ENCODE results near the gene ZSCAN18. TPM values are rescaled to one million over a fixed set of nuclear protein-coding genes. Genes with fewer than 3 reads are reported as not detected.

The ZSCAN18 gene
- polyA plus RNA-seq, 1 donor from 2014 or later: 23.2 TPM

- peaks cover 6 to 21% (median 20%) of the 10 kb centered on the region in 3 donors for H3K9me3 Mint-ChIP-seq
- H3K27me3 Mint-ChIP-seq: peaks cover 18% of the 10 kb centered on the region
- peaks cover 0 to 3% (median 2%) of the 10 kb centered on the region in 3 donors for H3K4me1 Mint-ChIP-seq
- peak overlapping the region in 1 of 4 donors; percentile 39 for H3K4me3 Mint-ChIP-seq
- no peak overlapping the region for H3K27ac Mint-ChIP-seq
- peaks cover 4% of the 10 kb centered on the region for H3K36me3 Mint-ChIP-seq
These were observed 37.8 kb downstream of the ZSCAN18 start for GRCh38 chr19:58060231-58060630.

GRCh38 chr19:58059671-58060078, 38.4 kb downstream of the ZSCAN18 start:
- peak overlapping the region in 1 of 4 donors; percentile 39 for H3K4me3 Mint-ChIP-seq
- H3K9me3 Mint-ChIP-seq: peaks cover 6 to 22% (median 22%) of the 10 kb centered on the region in 3 donors
- H3K4me1 Mint-ChIP-seq: peaks cover 0 to 3% (median 2%) of the 10 kb centered on the region in 3 donors
- H3K27ac Mint-ChIP-seq: no peak overlapping the region
- H3K27me3 Mint-ChIP-seq: peaks cover 19% of the 10 kb centered on the region
- peaks cover 4% of the 10 kb centered on the region for H3K36me3 Mint-ChIP-seq

DNA sequence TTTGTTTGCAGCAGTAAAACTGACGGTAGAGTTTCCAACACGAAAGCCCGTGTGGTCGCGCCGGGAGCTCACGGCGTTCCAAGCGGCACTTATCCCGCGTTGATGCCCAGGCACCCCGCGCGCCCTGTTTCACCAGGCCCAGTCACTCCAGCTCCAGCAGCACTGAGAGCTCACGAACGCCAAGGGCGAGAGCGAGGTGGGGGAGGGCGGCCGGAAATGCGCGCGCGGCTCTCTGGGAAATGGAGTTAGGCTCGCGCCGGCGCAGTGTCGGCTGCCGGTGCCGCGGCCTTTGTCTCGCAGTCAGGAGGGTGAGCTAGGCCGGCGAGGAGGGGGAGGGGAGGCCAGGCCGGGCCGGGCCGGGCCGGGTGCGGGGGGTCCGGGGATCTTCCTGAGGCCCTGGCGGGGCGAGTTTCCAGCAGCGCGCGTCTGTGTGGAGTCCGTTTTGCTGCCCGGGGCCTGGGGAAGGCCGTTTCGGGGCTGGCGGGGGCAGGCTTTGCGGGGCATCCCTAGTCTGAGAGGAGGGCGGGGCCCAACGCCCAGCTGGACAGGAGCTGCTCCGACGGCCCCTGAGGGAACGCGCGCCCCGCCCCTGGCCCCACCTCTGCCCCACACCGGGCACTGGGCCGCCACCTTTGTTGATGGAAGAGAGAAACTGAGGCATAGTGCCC, 38.9 kb downstream of the ZSCAN18 start, which contains the start of gene ZNF135:
Gene ZNF135 (plus strand): TSS at position 280 of the 668 bp plus-strand sequence. CDS start 721 bp downstream, outside the sequence.
- Mint-ChIP-seq H3K4me1 (peaks cover 0 to 3% (median 2%) of the 10 kb centered on the region in 3 donors), H3K36me3 (peaks cover 5% of the 10 kb centered on the region), H3K9me3 (peaks cover 8 to 25% (median 22%) of the 10 kb centered on the region in 3 donors), H3K27me3 (peaks cover 21% of the 10 kb centered on the region), H3K4me3 (peak within 1 kb of the TSS; percentile 47 to 91 (median 70)), H3K27ac (peak within 1 kb of the TSS in 2 of 3 donors; percentile 28 to 40)

DNA sequence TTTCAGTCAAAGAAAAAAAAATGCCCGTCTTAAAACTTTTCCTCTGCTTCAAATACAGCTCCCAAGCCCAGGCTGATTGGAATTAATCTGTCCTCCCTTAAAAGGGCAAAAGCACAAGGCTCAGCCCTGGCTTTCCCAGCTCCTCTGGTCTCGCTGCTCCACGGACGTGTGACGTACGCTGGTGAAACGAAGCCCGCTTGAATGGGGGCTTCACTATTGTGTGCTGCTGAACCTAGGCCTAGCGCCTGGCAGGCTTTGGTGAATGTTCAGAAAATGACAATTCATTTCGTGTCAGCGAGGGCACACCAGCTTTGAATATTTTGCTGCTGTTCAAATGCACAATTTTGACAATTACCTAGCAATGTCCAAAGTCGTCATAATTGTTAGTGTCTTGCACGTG, 39.6 kb downstream of the ZSCAN18 start:
- peaks cover 0 to 3% (median 2%) of the 10 kb centered on the region in 3 donors for H3K4me1 Mint-ChIP-seq
- H3K4me3 Mint-ChIP-seq: peak overlapping the region in 3 of 4 donors; percentile 62 to 91 (median 77)
- peaks cover 5% of the 10 kb centered on the region for H3K36me3 Mint-ChIP-seq
- H3K27me3 Mint-ChIP-seq: peaks cover 21% of the 10 kb centered on the region
- peak overlapping the region in 1 of 3 donors; percentile 40 for H3K27ac Mint-ChIP-seq
- H3K9me3 Mint-ChIP-seq: peaks cover 8 to 23% (median 22%) of the 10 kb centered on the region in 3 donors

- H3K36me3 Mint-ChIP-seq: peaks cover 5% of the 10 kb centered on the region
- H3K4me3 Mint-ChIP-seq: no peak overlapping the region
- H3K27me3 Mint-ChIP-seq: peaks cover 22% of the 10 kb centered on the region
- H3K4me1 Mint-ChIP-seq: peaks cover 0 to 3% (median 2%) of the 10 kb centered on the region in 3 donors
- no peak overlapping the region for H3K27ac Mint-ChIP-seq
- H3K9me3 Mint-ChIP-seq: peaks cover 8 to 24% (median 19%) of the 10 kb centered on the region in 3 donors
These were observed 41.2 kb downstream of the ZSCAN18 start for GRCh38 chr19:58056861-58057260.

DNA sequence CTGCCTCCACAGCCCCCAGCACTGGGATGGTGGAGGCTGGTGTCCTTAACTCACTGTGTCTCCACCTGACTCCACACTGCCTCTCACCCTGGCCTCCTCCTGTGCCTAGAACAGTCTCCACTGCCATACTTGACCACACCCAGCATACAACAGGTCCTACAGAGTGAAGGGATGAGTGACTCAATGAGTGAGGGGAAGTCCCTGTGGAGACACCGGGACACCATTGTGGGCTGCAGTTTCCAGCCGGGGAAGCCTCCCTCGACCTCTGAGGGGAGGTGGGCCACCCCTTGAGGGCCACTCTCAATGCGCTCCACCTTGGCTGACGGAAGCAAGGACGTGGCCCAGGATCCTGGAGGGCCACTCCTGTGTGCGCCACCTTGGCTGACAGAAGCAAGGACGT, 41.8 kb downstream of the ZSCAN18 start:
- Mint-ChIP-seq H3K4me3 (peak overlapping the region in 1 of 4 donors; percentile 71), H3K9me3 (peaks cover 8 to 23% (median 20%) of the 10 kb centered on the region in 3 donors), H3K27me3 (peaks cover 22% of the 10 kb centered on the region), H3K27ac (peak overlapping the region in 1 of 3 donors; percentile 46), H3K4me1 (peaks cover 0 to 3% (median 2%) of the 10 kb centered on the region in 3 donors), H3K36me3 (peaks cover 5% of the 10 kb centered on the region)

DNA sequence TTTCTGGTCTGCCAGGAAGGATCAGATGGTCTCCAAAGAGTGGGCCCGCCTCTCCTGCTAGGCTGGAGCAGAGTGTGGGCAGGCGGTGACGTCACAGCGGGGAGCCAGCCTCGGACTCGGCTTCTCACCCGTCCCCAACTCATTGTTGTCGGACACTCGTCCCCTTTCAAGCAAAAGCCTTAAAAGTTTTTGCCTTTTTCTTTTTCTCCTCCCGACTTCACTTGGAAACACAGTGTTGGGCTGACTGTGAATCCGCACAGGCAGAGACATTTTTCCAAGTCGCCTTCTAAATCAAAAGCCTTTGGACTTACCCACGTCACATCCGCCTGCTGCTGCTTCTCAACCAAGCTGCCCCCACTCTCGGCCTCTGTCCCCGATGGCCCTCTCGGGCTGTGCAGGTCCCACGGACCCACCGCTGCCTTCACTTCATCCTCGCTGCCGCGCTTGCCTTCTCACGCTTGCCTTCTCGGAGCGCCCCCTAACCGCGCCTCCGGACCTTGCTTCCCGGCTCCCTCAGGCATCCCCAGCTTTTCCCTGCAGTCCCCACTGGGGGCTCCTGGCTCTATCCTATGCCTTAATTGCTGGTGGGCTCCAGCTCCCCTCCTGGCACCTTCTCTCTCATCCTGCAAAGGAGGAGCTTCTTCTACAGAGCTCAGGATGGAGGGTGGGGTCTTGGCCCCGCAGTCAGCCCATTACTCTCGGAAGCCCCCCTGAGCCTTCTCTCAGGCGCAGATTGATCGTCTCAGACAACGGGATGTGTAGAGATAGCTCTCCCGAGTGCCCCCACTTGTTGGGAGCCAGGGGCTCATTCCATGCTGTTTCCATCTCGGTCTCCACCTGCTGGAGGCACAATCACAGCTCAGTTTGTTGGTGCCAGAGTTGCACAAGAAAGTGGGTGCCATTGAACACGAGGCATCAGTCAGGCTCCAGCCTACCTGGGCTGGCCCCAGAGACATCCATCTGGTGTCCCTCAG, 42.8 kb downstream of the ZSCAN18 start:
- H3K36me3 Mint-ChIP-seq: peaks cover 7% of the 10 kb centered on the region
- H3K4me1 Mint-ChIP-seq: peaks cover 0 to 4% (median 3%) of the 10 kb centered on the region in 3 donors
- H3K4me3 Mint-ChIP-seq: peak overlapping the region in 2 of 4 donors; percentile 5 to 86
- no peak overlapping the region for H3K27ac Mint-ChIP-seq
- H3K27me3 Mint-ChIP-seq: peaks cover 22% of the 10 kb centered on the region
- H3K9me3 Mint-ChIP-seq: peaks cover 12 to 26% (median 20%) of the 10 kb centered on the region in 3 donors

DNA sequence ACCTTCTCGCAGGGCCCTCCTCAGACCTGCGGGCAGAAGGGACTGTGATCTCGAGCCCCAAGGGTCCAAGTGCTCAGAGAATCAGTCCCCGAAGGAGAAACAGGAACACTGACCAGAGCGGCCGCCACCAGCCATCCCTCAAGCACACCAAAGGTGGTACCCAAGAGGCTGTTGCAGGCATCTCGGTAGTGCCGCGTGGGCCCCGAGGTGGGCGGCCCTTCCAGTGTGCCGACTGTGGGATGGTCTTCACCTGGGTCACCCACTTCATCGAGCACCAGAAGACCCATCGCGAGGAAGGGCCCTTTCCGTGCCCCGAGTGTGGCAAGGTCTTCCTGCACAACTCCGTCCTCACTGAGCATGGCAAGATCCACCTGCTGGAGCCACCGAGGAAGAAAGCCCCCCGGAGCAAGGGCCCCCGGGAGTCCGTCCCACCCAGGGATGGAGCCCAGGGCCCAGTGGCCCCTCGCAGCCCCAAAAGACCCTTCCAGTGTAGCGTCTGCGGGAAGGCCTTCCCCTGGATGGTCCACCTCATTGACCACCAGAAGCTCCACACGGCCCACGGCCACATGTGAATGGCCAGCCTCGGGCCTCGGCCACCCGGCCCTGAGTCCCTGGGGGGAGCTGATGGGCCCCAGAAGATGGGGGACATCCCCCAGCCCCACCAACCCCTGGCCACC, 44.4 kb downstream of the ZSCAN18 start:
- Mint-ChIP-seq H3K36me3 (peaks cover 7% of the 10 kb centered on the region), H3K4me3 (no peak overlapping the region), H3K27me3 (peaks cover 19% of the 10 kb centered on the region), H3K4me1 (peaks cover 0 to 1% (median 0%) of the 10 kb centered on the region in 3 donors), H3K27ac (no peak overlapping the region), H3K9me3 (peaks cover 12 to 28% (median 26%) of the 10 kb centered on the region in 3 donors)

DNA sequence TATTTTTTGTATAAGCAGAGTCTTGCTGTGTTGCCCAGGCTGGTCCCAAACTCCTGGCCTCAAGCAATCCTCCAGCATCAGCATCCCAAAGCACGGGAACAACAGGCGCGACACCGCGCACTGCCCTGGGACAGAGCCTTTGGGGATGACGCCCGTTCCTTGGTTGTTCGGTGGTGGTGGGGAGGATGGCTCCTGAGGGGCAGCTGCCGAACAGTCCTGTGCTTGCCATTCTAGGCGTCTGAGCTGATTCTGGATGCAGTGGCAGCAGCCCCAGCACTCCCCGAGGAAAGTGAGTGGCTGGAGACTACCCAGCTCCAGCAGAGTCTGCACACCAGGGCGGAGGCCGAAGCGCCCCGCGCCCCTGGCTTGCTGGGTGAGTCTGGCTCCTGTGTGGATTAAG, 45.8 kb downstream of the ZSCAN18 start:
- Mint-ChIP-seq H3K9me3 (peaks cover 12 to 31% (median 25%) of the 10 kb centered on the region in 3 donors), H3K36me3 (peaks cover 7% of the 10 kb centered on the region), H3K4me3 (no peak overlapping the region), H3K27ac (no peak overlapping the region), H3K4me1 (peaks cover 0 to 1% (median 0%) of the 10 kb centered on the region in 3 donors), H3K27me3 (peaks cover 15% of the 10 kb centered on the region)

GRCh38 chr19:58047672-58048071, 50.4 kb downstream of the ZSCAN18 start:
- Mint-ChIP-seq H3K4me1 (peaks cover 0 to 1% (median 0%) of the 10 kb centered on the region in 3 donors), H3K27ac (no peak overlapping the region), H3K4me3 (no peak overlapping the region), H3K36me3 (peaks cover 2% of the 10 kb centered on the region), H3K9me3 (peaks cover 4 to 29% (median 17%) of the 10 kb centered on the region in 3 donors), H3K27me3 (peaks cover 1% of the 10 kb centered on the region)

DNA sequence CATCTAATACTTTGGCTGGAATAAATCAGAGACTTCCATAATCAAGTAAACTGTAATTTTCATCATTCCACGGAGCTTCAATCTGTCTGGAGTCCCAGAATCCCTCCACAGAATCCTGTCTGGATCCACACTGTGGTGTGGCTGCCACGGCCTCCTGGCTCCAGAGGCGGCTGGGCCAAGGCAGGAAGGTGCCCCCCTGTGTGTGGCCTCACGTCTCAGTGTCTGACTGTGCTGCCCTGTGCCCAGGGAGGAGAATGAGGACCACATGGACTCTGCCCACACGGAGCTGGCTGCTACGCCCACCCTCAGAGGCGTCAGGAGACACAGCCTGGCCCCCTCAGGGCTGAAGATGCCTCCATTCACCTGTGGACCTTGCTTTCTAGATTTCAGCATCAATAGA, 51.2 kb downstream of the ZSCAN18 start:
- Mint-ChIP-seq H3K36me3 (peaks cover 2% of the 10 kb centered on the region), H3K4me1 (peaks cover 0 to 1% (median 0%) of the 10 kb centered on the region in 3 donors), H3K9me3 (peaks cover 8 to 27% (median 17%) of the 10 kb centered on the region in 3 donors), H3K27ac (no peak overlapping the region), H3K27me3 (no peaks in the 10 kb centered on the region), H3K4me3 (no peak overlapping the region)

DNA sequence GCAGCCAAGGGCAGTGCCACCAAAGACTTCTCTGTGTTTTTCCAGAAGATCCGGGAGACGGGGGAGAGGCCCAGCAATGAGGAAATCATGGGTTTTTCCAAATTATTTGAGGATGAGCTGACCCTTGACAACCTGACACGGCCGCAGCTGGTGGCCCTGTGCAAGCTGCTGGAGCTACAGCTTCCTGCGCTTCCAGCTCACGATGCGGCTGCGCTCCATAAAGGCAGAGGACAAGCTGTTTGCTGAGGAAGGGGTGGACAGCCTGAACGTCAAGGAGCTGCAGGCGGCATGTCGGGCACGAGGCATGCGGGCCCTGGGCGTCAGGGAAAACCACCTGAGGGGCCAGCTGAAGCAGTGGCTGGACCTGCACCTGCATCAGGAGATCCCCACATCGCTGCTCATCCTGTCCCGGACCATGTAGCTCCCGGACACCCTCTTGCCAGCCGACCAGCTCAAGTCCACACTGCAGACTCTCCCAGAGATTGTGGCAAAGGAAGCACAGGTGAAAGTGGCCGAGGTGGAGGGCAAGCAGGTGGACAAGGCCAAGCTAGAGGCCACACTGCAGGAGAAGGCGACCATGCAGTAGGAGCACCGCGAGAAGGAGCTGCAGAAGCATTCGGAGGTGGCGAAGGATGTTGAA, 52.5 kb downstream of the ZSCAN18 start:
- Mint-ChIP-seq H3K4me3 (no peak overlapping the region), H3K4me1 (no peaks in the 10 kb centered on the region), H3K27ac (no peak overlapping the region), H3K36me3 (no peaks in the 10 kb centered on the region), H3K27me3 (no peaks in the 10 kb centered on the region), H3K9me3 (peaks cover 7 to 21% (median 18%) of the 10 kb centered on the region in 3 donors)

GRCh38 chr19:58044886-58045285, 53.1 kb downstream of the ZSCAN18 start:
- H3K4me1 Mint-ChIP-seq: no peaks in the 10 kb centered on the region
- no peak overlapping the region for H3K27ac Mint-ChIP-seq
- H3K9me3 Mint-ChIP-seq: peaks cover 7 to 19% (median 17%) of the 10 kb centered on the region in 3 donors
- H3K4me3 Mint-ChIP-seq: peak overlapping the region in 1 of 4 donors; percentile 28
- H3K27me3 Mint-ChIP-seq: no peaks in the 10 kb centered on the region
- no peaks in the 10 kb centered on the region for H3K36me3 Mint-ChIP-seq

GRCh38 chr19:58044391-58044790, 53.6 kb downstream of the ZSCAN18 start:
- Mint-ChIP-seq H3K27me3 (no peaks in the 10 kb centered on the region), H3K27ac (no peak overlapping the region), H3K36me3 (no peaks in the 10 kb centered on the region), H3K4me1 (no peaks in the 10 kb centered on the region), H3K9me3 (peaks cover 7 to 16% (median 12%) of the 10 kb centered on the region in 3 donors), H3K4me3 (no peak overlapping the region)
